HEK293T (cell line): Measurements from ENCODE around the gene NKPD1.

Experiments used
- ARNT ChIP-seq: fragments of 450-650 bp; IDR thresholded peaks from 2 replicates; pipeline ENCODE4 v1.6.1; 2017; ENCODE audit warnings: mild to moderate bottlenecking
- BHLHE40 ChIP-seq: fragments of 450-650 bp; IDR thresholded peaks from 2 replicates; pipeline ENCODE4 v1.6.1; 2016; ENCODE audit warnings: mild to moderate bottlenecking, moderate library complexity, borderline replicate concordance
- FOXK2 ChIP-seq: fragments of 450-650 bp; IDR thresholded peaks from 2 replicates; pipeline ENCODE4 v1.6.1; 2016; ENCODE audit warnings: mild to moderate bottlenecking

DNA sequence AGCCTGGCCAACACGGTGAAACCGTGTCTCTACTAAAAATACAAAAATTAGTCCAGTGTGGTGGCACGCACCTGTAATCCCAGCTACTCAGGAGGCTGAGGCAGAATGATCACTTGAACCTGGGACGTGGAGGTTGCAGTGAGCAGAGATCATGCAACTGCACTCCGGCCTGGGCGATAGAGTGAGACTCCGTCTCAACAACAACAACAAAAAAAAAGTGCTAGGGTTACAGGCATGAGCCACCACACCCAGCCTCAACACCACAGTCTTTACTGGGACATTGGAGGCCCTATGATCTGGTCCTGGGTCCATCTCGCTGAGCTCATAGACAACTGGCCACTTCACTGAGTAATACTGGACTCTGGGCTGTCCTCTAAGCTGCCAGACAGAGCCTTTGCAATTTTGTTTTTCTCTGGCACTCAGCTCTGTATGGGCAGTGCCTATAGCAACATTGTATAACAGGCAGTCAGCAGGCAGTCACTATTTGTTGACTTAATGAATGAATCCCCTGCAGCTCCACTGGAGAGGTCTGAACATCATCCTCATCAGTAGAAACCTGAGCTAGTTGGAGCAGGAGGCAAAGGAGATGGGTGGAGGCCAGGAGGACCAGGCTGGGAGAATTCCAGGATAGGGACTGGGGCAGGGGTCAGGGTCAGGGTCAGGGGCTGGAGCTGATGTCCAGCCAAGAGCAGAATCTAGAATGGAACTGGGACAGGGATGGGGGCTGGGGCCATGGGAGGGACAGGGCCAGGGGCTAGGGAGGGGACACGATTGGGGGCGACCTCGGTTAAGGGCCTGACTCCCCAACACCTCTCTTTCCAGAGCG, 25.9 kb upstream of the NKPD1 start:
- TF ChIP-seq ARNT (no peak), BHLHE40 (no peak), FOXK2 (no peak)
